ENCODE measurements around the gene MOB2. TPM values are rescaled to one million over a fixed set of nuclear protein-coding genes. Genes with fewer than 3 reads are reported as not detected.

The MOB2 gene
- total and polyA plus RNA-seq, 2 donors from 2014 or later = 50.7 to 51.7 TPM

GRCh38 chr11:1494650-1495049 is 8.1 kb upstream of the MOB2 start:
- Histone ChIP-seq H3K9ac (ENCODE audit: low read length in 3 of 3) (no peak overlapping the region), H3K4me1 (ENCODE audit: control insufficient read depth in 2 of 3, insufficient read depth in 2 of 3, low read depth in 1 of 3, low read length in 3 of 3) (peaks cover 0 to 4% (median 0%) of the 10 kb centered on the region in 3 donors), H3K27me3 (ENCODE audit: control insufficient read depth, insufficient read depth, low read length) (no peaks in the 10 kb centered on the region), H3K4me3 (ENCODE audit: low read length in 3 of 3) (no peak overlapping the region), H3K9me3 (ENCODE audit: control insufficient read depth in 2 of 3, insufficient read depth in 1 of 3, low read length in 3 of 3) (peaks cover 0 to 2% (median 0%) of the 10 kb centered on the region in 3 donors), H3K36me3 (ENCODE audit: control insufficient read depth in 2 of 3, insufficient read depth in 3 of 3, low read length in 3 of 3) (peaks cover 0 to 4% (median 0%) of the 10 kb centered on the region in 3 donors), H3K27ac (ENCODE audit: low read depth in 2 of 2, low read length in 2 of 2) (no peak overlapping the region)
- FAIRE-seq = no peak
- DNase-seq = no peak
- intact Hi-C loops (cut with DNase I) = no loop called here
- no peak for TF ChIP-seq CTCF (IDR thresholded peaks at IDR 0.05; ENCODE audit: borderline replicate concordance, extremely low read depth, insufficient read depth)

GRCh38 chr11:1493650-1494244 is 7.2 kb upstream of the MOB2 start:
- peaks cover 0 to 4% (median 0%) of the 10 kb centered on the region in 3 donors for H3K4me1 ChIP-seq (ENCODE audit: control insufficient read depth in 2 of 3, insufficient read depth in 2 of 3, low read depth in 1 of 3, low read length in 3 of 3)

GRCh38 chr11:1491379-1491778 is 4.8 kb upstream of the MOB2 start:
- DNase-seq = no peak
- no peak for TF ChIP-seq CTCF (IDR thresholded peaks at IDR 0.05; ENCODE audit: borderline replicate concordance, extremely low read depth, insufficient read depth)
- Histone ChIP-seq H3K27me3 (ENCODE audit: control insufficient read depth, insufficient read depth, low read length) (no peaks in the 10 kb centered on the region), H3K36me3 (ENCODE audit: control insufficient read depth in 2 of 3, insufficient read depth in 3 of 3, low read length in 3 of 3) (peaks cover 0 to 4% (median 0%) of the 10 kb centered on the region in 3 donors), H3K27ac (ENCODE audit: low read depth in 2 of 2, low read length in 2 of 2) (no peak overlapping the region), H3K9ac (ENCODE audit: low read length in 3 of 3) (no peak overlapping the region), H3K9me3 (ENCODE audit: control insufficient read depth in 2 of 3, insufficient read depth in 1 of 3, low read length in 3 of 3) (peaks cover 0 to 2% (median 0%) of the 10 kb centered on the region in 3 donors), H3K4me3 (ENCODE audit: low read length in 3 of 3) (no peak overlapping the region), H3K4me1 (ENCODE audit: control insufficient read depth in 2 of 3, insufficient read depth in 2 of 3, low read depth in 1 of 3, low read length in 3 of 3) (peaks cover 0 to 11% (median 8%) of the 10 kb centered on the region in 3 donors)
- no peak for FAIRE-seq
- intact Hi-C loops (cut with DNase I) = no loop called here

More at GRCh38 chr11:1493650-1494244, 7.2 kb upstream of the MOB2 start:
- Histone ChIP-seq H3K4me3 (ENCODE audit: low read length in 3 of 3) (no peak overlapping the region), H3K9ac (ENCODE audit: low read length in 3 of 3) (no peak overlapping the region), H3K27me3 (ENCODE audit: control insufficient read depth, insufficient read depth, low read length) (no peaks in the 10 kb centered on the region), H3K9me3 (ENCODE audit: control insufficient read depth in 2 of 3, insufficient read depth in 1 of 3, low read length in 3 of 3) (peaks cover 0 to 2% (median 0%) of the 10 kb centered on the region in 3 donors), H3K36me3 (ENCODE audit: control insufficient read depth in 2 of 3, insufficient read depth in 3 of 3, low read length in 3 of 3) (peaks cover 0 to 4% (median 0%) of the 10 kb centered on the region in 3 donors), H3K27ac (ENCODE audit: low read depth in 2 of 2, low read length in 2 of 2) (no peak overlapping the region)
- no peak for FAIRE-seq
- no peak for DNase-seq
- intact Hi-C loops (cut with DNase I) = no loop called here
- no peak for TF ChIP-seq CTCF (IDR thresholded peaks at IDR 0.05; ENCODE audit: borderline replicate concordance, extremely low read depth, insufficient read depth)

Measured in kidney (tissue), 14 donors.